HG03520 (cell line): ENCODE data around the gene SRF.

Experiments
- ATAC-seq: cut with Tn5 transposase; IDR thresholded peaks from one replicate; pipeline ENCODE4 v1.9.1; 2021; ENCODE audit warnings: mild to moderate bottlenecking, moderate library complexity; ENCODE audit not compliant: unreplicated experiment

The SRF gene

GRCh38 chr6:43146709-43147688, 24.1 kb upstream of the SRF start:
- ATAC-seq = no peak

- ATAC-seq = no peak
Observed at GRCh38 chr6:43147691-43148477, 23.2 kb upstream of the SRF start.

GRCh38 chr6:43149265-43149664, 21.8 kb upstream of the SRF start:
- ATAC-seq = no peak

GRCh38 chr6:43150051-43150751, 20.9 kb upstream of the SRF start:
- ATAC-seq = no peak

- ATAC-seq = no peak
Observed at GRCh38 chr6:43159599-43159998, 11.5 kb upstream of the SRF start.

GRCh38 chr6:43163899-43164298, 7.2 kb upstream of the SRF start:
- ATAC-seq = no peak

GRCh38 chr6:43170417-43170930, 595 bp upstream of the SRF start:
- no peak for ATAC-seq

- ATAC-seq = no peak
Observed at GRCh38 chr6:43171707-43172103, 636 bp downstream of the SRF start.

- ATAC-seq = no peak
Observed at GRCh38 chr6:43172104-43173007, 1.3 kb downstream of the SRF start.

- ATAC-seq = no peak
Observed at GRCh38 chr6:43173591-43174262, 2.7 kb downstream of the SRF start.

- peak; percentile 53 for ATAC-seq
Observed at GRCh38 chr6:43174263-43175112, 3.4 kb downstream of the SRF start.

GRCh38 chr6:43175676-43176422, 4.8 kb downstream of the SRF start:
- ATAC-seq = no peak

GRCh38 chr6:43176423-43176786, 5.3 kb downstream of the SRF start:
- ATAC-seq = no peak

- no peak for ATAC-seq
Observed at GRCh38 chr6:43178150-43178549, 7.1 kb downstream of the SRF start.

GRCh38 chr6:43178951-43179830, 8.1 kb downstream of the SRF start:
- ATAC-seq = no peak

GRCh38 chr6:43180058-43180457, 9.0 kb downstream of the SRF start:
- ATAC-seq = no peak

GRCh38 chr6:43180985-43181384, 9.9 kb downstream of the SRF start:
- no peak for ATAC-seq
